HG02970 (cell line): ENCODE data around the gene CFAP119.

ENCODE experiments used
- ATAC-seq: cut with Tn5 transposase; IDR thresholded peaks from one replicate; pipeline ENCODE4 v1.9.1; 2021; ENCODE audit warnings: mild to moderate bottlenecking, moderate library complexity, moderate number of reproducible peaks; ENCODE audit not compliant: unreplicated experiment, low FRiP score

CFAP119 gene

GRCh38 chr16:30782486-30783279, 20.8 kb upstream of the CFAP119 start:
- ATAC-seq = no peak

DNA sequence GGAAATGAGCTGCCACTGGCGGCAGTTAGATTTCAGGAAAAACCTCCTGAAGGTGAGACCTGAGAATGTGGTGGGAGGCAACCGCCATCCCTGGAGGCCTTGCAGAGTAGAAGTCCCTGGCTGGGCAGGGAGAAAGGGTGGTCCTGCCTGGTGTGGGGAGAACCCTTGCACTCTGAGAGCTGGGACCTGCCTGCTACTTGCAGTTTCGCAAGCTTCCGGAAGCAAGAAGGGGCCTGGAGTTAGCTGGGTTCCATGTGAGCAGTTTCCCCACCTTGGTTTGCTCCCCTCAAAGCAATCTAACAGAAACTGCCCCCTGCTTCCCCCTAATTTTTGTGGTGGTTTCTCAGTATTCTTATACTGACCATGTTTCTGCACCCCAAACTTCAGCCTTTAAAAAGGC, 18.7 kb upstream of the CFAP119 start:
- no peak for ATAC-seq

DNA sequence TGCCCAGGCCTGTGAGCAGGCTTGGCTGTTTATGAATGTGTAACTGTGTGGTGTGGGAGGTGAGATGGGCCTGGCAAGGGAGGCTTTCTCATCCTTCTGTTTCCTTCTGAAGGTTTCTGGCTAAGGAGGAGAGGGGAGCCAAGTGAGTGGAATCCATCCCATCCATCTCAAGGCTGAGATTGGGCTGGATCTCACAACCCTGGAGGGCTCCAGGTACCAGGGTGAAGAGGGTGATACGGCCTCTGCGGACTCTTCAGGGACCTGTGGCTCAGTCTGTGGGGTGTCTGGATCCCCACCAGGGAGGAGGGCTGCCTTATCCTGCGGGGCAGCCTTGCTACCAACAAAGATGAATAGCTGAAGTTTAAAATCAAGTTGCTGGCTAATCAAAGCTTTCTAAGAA, 18.2 kb upstream of the CFAP119 start:
- no peak for ATAC-seq

GRCh38 chr16:30779596-30779995, 17.7 kb upstream of the CFAP119 start:
- no peak for ATAC-seq

GRCh38 chr16:30778549-30779244, 16.8 kb upstream of the CFAP119 start:
- ATAC-seq = no peak

DNA sequence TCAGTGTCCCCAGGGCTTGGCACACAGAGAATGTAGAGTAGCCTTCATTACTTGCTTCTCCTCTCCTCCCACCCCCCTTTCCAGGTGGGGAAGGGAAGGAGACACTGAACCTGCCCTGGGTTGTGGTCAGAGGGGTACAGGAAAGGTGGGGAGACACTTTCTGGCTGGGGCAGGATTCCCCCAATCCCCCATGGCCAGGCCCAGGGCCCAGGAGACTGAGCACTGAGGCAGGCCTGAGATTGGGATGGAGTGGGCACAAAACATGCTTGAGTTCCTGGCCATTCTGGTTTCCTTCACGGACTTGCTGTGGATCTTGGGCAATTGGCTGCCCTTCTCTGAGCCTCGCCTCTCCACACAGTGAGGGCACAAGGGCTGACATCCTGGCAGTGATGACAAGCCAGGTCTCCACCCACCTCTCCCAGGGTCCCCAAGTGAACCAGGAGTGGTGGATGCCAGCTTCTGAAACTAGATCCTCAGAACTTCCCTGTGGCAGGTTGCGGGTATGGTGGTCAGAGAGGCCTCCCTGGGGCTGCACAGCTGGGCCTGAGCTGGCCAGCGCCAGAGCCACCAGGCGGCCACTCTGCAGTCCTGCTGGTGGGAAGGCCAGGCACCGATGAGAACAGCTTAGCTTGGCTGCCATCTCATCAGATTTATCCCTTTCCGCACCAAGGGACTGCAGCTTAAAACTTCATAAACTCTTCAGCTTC, 15.9 kb upstream of the CFAP119 start:
- ATAC-seq = no peak

DNA sequence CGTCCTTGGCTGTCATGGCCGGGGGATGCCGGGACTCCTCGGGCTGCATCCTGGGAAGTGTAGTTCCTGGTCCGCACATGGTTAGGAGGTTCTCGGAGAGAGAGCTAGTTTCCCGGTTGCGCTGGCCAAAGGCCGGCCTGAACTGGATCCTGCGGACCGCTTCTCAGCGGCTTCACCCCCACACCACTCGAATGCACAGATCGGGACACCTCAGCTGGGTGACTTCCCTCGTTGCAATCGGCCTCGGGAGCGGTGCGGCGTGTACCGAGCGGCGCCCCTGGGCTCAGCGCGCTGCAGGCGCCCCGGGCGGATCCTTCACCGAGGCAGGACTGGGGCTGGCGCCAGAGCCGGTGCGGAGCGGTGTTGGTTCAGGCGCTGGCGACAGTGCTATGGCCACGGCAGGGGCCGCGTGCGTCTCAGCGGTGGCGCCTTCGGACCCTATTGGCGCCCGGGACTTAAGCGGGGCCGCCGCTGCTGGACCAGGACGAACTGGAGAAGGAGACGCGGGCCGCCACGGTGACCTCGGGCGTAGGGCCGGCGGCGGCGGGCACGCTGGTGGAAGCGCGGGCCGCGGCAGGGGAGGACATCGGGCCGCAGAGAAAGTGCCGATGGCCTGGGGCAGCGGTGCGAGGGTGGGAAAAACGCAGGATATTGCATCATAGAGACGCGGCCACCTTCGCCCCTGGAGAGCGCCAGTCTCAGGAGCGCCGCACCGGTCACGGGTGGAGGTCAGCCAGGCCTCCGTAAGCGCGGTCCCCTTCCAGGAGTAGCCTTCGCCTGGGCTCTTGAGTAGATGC, 13.7 kb upstream of the CFAP119 start:
- ATAC-seq = no peak

DNA sequence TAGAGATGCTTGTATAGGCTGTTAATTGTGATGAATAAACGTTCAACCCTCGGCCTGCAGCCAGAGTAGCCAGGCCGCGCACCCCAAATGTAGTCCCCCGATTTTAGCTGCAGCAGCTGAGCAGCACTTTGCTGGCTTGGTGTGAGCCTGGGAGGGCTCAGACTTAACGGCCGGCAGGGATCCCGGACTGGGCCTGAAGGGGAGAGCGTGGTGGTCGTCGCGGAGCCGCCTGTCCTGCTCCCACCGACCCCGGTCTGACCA, 13.2 kb upstream of the CFAP119 start:
- no peak for ATAC-seq

DNA sequence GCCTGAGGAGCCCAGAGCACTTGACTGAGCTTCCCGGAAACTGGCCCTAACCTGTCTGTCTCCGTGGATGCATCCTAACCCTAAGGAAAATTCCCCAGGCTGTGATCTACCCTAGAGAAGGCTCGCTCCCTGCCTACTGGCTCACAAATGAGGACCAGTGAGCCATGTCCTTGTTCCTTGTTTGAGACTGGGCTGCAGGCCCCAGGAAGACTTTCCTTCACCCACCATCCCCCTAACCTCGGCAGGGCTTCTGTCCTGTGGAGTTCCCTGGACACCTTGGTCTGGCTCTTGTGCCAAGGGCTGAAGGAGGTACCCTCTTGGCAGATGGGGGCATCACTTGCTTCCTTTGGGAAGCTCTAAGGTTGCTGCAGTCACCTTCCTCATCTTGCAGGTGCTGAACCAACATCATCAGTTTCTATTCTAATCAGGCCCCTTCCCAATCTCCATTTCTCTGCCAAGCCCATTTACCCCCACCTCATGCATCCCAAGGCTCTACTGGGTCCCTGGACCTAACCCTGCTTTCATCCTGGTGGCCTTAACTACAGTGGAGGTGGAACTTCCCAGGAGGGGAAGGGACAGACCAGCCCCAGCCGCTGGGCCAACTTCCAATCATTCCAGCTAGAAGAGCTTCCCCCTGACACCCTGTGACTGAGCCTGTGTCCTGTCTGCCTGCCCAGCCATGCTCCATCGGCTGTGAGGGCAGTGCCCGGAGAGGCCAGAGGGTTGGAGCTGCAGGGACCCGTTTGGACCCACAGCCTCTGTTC, 12.7 kb upstream of the CFAP119 start:
- no peak for ATAC-seq

DNA sequence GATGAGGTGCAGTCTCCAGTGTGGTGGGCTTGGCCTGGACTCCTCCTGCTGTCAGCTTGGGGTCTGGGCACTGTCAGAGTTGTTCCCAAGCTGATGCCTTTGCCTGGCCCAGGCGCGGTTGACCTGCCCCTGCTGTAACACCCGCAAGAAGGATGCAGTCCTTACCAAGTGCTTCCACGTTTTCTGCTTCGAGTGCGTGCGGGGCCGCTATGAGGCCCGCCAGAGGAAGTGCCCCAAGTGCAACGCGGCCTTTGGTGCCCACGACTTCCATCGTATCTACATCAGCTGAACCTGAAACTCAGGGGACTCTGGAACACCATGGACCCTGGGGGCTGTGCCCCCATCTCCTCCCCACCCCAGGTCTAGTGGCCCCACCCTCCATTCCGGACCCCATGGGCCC, 12.0 kb upstream of the CFAP119 start:
- no peak for ATAC-seq

DNA sequence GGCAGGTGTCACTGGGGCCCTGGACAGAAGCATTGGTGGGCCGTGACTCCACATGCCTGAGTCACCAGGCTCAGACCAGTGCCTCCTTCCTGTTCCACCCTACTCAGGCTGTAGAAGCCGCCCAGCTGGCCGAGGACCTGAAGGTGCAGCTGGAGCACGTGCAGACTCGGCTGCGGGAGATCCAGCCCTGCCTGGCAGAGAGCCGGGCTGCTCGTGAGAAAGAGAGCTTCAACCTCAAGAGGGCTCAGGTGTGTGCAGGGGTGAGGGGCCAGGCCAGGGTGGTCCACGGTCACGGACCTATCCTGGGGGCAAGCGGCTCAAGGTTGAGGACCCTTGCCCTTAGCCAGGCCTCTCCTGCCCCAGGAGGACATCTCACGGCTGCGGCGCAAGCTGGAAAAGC, 9.9 kb upstream of the CFAP119 start:
- ATAC-seq = no peak

DNA sequence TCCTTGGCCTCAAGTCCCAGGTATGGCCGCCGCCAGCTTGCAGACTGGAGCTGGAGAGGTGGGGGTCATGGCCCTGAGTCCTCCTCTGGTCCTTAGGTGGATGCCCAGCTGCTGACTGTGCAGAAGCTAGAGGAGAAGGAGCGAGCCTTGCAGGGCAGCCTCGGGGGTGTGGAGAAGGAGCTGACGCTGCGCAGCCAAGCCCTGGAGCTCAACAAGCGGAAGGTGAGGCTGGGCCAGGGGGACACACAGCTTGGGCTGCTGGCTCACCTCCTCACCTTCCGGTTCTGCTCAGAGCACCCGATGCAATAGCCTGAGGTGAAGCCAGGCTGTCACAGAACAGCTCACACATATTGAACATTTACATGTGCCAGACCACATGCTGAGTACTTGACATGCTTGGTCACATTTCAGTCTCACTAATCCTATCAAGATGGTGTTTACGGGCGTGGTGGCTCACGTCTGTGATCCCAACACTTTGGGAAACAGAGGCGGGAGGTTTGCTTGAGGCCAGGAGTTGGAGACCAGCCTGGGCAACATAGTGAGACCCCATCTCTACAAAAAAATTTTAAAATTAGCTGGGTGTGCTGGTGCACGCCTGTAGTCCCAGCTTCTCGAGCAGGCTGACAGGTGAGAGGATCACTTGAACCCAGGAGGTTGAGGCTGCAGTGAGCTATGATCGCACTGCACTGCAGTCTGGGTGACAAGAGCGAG, 7.7 kb upstream of the CFAP119 start:
- no peak for ATAC-seq

- no peak for ATAC-seq
These were observed 6.8 kb upstream of the CFAP119 start for GRCh38 chr16:30768583-30769181.

- no peak for ATAC-seq
These were observed 6.1 kb upstream of the CFAP119 start for GRCh38 chr16:30767767-30768465.

- no peak for ATAC-seq
These were observed 5.0 kb upstream of the CFAP119 start for GRCh38 chr16:30766933-30767284.

GRCh38 chr16:30766206-30766932, 4.5 kb upstream of the CFAP119 start:
- no peak for ATAC-seq

DNA sequence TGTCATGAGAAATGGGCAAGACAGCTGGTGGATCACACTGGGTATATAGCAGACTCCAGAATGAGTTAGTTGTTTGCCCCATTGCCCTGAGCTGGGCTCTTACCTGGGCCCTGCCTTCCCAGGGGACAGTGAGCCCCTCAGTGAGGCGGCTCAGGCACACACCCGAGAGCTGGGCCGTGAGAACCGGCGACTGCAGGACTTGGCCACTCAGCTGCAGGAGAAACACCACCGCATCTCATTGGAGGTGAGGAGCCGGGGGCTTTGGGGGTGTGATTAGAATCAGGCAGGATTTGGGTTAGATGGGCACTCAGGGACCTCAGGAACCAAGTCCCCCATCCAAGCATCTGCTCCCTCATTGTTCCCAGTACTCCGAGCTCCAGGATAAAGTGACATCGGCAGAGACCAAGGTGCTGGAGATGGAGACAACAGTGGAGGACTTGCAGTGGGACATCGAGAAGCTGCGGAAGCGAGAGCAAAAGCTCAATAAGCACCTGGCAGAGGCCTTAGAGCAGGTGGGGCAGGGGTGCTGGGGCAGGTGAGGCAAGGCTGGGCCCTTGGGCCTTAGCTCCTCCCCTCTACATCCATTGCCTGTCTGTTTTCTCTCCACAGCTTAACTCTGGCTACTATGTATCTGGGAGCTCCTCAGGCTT, 3.1 kb upstream of the CFAP119 start:
- no peak for ATAC-seq

DNA sequence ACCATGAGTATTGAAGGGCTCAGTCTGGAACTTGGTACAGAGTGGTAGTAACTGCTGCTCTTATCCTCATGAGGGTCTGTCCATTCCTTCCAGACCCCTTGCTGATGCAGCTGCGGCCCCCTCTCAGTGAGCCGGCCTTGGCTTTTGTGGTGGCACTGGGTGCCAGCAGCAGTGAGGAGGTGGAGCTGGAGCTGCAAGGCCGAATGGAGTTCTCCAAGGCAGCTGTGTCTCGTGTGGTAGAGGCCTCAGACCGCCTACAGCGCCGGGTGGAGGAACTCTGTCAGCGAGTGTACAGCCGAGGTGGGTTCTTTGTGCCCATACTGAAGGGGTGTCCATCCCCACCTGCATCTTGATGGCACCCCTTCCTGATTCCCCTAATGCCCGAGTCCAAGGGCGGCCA, 2.2 kb upstream of the CFAP119 start:
- no peak for ATAC-seq
